PC-9 (cell line): ENCODE data around the gene LRRN4CL. TPM values are rescaled to one million over a fixed set of nuclear protein-coding genes. Genes with fewer than 3 reads are reported as not detected.

Experiments
- BruUV-seq: library from RNA; stranded (reverse); fragments of 400-500 nt; replicated peaks from 2 replicates; lab custom pipeline; 2021; lab: Mats Ljungman, UMichigan
- CTCF ChIA-PET: fragments of 300-600 bp; sonication (Branson Sonifier 250); formaldehyde crosslinking; loops from one replicate; lab custom pipeline; 2022; ENCODE audit warnings: antibody characterized with exemption; lab: Charles Lee
- POLR2A ChIA-PET: fragments of 300-600 bp; sonication (Branson Sonifier 250); formaldehyde crosslinking; loops from one replicate; lab custom pipeline; 2022; ENCODE audit warnings: antibody characterized with exemption; ENCODE audit not compliant: unreplicated experiment; lab: Charles Lee
- DNase-seq, 2 experiments: peaks; one replicate each; pipeline versions ENCODE4 v3.0.0 to v3.0.0-alpha.2; 2015 to 2022; ENCODE audit warnings: mixed read lengths in 1 of 2
- H2AFZ ChIP-seq: fragments of 200-600 bp; sonication (generic); 2 replicates; pipeline ENCODE4 v1.8.1; 2017; ENCODE audit warnings: antibody characterized with exemption
- H3F3A ChIP-seq: fragments of 200-600 bp; sonication (generic); 2 replicates; pipeline ENCODE4 v1.8.1; 2017; ENCODE audit warnings: antibody characterized with exemption, mild to moderate bottlenecking, low read depth; ENCODE audit not compliant: insufficient read depth
- H3K27ac ChIP-seq: fragments of 200-600 bp; sonication (generic); 2 replicates; pipeline ENCODE4 v1.6.1; 2016; ENCODE audit warnings: mixed run types
- H3K27me3 ChIP-seq: fragments of 200-600 bp; sonication (generic); 2 replicates; pipeline ENCODE4 v1.6.1; 2016; ENCODE audit warnings: low read depth, mixed run types; ENCODE audit not compliant: insufficient read depth
- H3K36me3 ChIP-seq: fragments of 200-600 bp; sonication (generic); 2 replicates; pipeline ENCODE4 v1.6.1; 2016; ENCODE audit warnings: low read depth, mixed run types
- H3K4me1 ChIP-seq: fragments of 200-600 bp; sonication (generic); replicated peaks from 2 replicates; pipeline ENCODE4 v1.6.1; 2016; ENCODE audit warnings: mixed run types; ENCODE audit not compliant: insufficient read depth
- H3K4me2 ChIP-seq: fragments of 200-600 bp; sonication (generic); 2 replicates; pipeline ENCODE4 v1.6.1; 2017; ENCODE audit warnings: mixed run types
- H3K4me3 ChIP-seq: fragments of 200-600 bp; sonication (generic); 2 replicates; pipeline ENCODE4 v1.6.1; 2016; ENCODE audit warnings: mixed run types
- H3K79me2 ChIP-seq: fragments of 200-600 bp; sonication (generic); 2 replicates; pipeline ENCODE4 v1.6.1; 2017; ENCODE audit warnings: low read depth, mixed run types
- H3K9me2 ChIP-seq: fragments of 200-600 bp; sonication (generic); 2 replicates; pipeline ENCODE4 v1.8.1; 2017; ENCODE audit warnings: mild to moderate bottlenecking; ENCODE audit not compliant: insufficient read depth
- H3K9me3 ChIP-seq: fragments of 200-600 bp; sonication (generic); 2 replicates; pipeline ENCODE4 v1.8.1; 2016; ENCODE audit warnings: low read depth; ENCODE audit not compliant: insufficient read depth
- H4K20me1 ChIP-seq: fragments of 200-600 bp; sonication (generic); 2 replicates; pipeline ENCODE4 v1.8.1; 2017; ENCODE audit not compliant: insufficient read depth
- EZH2 ChIP-seq: fragments of 200-600 bp; sonication (generic); IDR thresholded peaks from 2 replicates; pipeline ENCODE4 v1.8.0; 2017; ENCODE audit warnings: antibody characterized with exemption, low read depth
- intact Hi-C: fragments of 100-400 bp; cut with micrococcal nuclease; formaldehyde crosslinking; loops from one replicate; pipeline ENCODE4 v1.10.0; 2022; ENCODE audit not compliant: unreplicated experiment
- total RNA-seq: library from RNA; stranded (reverse); gene quantifications from 2 replicates; pipeline ENCODE4 v1.2.3, GENCODE V29; 2021
- TF ChIP-seq, protein P1 (sequence below): fragments of 200-600 bp; sonication (generic); conservative IDR thresholded peaks from 2 replicates; pipeline ENCODE4 v1.6.1; 2017; ENCODE audit warnings: mixed run types, antibody characterized with exemption, mild to moderate bottlenecking, moderate library complexity

Gene LRRN4CL
- total RNA-seq, 1 experiment from 2014 or later = 1.3 TPM

DNA sequence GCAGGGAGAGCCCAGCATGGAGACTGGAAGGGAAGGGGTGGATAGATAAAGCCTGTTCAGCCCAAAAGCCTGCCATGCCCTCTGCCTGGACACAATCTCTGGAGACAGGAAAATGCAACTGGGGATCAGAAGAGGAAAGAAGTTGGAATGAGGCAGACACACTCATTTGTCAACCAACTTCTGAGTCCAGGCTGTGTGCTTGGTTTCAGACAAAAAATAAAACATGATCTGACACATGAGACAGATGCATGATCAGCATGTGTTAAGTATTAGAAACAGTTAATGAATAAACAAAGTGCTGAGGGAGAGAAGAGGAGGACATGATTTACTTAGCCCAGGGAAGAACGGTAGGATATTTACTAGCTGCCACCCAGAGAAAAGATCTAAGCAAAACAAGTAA is 839 bp downstream of the LRRN4CL start:
- intact Hi-C loops = no loop called here
- Histone ChIP-seq H3K27me3 (no peaks in the 10 kb centered on the region), H3K9me3 (no peaks in the 10 kb centered on the region), H3K4me2 (no peak overlapping the region), H3K27ac (no peak overlapping the region), H3K9me2 (no peaks in the 10 kb centered on the region), H3F3A (peaks cover 19% of the 10 kb centered on the region), H2AFZ (no peak overlapping the region), H4K20me1 (no peaks in the 10 kb centered on the region), H3K36me3 (0 out of 2 replicates have a peak, but pooled peaks cover 12% of the 10 kb centered on the region), H3K4me1 (no peaks in the 10 kb centered on the region), H3K79me2 (no peaks in the 10 kb centered on the region), H3K4me3 (no peak overlapping the region)
- TF ChIP-seq, protein P1, sequence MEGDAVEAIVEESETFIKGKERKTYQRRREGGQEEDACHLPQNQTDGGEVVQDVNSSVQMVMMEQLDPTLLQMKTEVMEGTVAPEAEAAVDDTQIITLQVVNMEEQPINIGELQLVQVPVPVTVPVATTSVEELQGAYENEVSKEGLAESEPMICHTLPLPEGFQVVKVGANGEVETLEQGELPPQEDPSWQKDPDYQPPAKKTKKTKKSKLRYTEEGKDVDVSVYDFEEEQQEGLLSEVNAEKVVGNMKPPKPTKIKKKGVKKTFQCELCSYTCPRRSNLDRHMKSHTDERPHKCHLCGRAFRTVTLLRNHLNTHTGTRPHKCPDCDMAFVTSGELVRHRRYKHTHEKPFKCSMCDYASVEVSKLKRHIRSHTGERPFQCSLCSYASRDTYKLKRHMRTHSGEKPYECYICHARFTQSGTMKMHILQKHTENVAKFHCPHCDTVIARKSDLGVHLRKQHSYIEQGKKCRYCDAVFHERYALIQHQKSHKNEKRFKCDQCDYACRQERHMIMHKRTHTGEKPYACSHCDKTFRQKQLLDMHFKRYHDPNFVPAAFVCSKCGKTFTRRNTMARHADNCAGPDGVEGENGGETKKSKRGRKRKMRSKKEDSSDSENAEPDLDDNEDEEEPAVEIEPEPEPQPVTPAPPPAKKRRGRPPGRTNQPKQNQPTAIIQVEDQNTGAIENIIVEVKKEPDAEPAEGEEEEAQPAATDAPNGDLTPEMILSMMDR = no peak
- TF ChIP-seq EZH2 = no peak
- BruUV-seq = no TSS peak
- POLR2A ChIA-PET = no interaction called here
- CTCF ChIA-PET = no interaction called here
- DNase-seq = no peak

DNA sequence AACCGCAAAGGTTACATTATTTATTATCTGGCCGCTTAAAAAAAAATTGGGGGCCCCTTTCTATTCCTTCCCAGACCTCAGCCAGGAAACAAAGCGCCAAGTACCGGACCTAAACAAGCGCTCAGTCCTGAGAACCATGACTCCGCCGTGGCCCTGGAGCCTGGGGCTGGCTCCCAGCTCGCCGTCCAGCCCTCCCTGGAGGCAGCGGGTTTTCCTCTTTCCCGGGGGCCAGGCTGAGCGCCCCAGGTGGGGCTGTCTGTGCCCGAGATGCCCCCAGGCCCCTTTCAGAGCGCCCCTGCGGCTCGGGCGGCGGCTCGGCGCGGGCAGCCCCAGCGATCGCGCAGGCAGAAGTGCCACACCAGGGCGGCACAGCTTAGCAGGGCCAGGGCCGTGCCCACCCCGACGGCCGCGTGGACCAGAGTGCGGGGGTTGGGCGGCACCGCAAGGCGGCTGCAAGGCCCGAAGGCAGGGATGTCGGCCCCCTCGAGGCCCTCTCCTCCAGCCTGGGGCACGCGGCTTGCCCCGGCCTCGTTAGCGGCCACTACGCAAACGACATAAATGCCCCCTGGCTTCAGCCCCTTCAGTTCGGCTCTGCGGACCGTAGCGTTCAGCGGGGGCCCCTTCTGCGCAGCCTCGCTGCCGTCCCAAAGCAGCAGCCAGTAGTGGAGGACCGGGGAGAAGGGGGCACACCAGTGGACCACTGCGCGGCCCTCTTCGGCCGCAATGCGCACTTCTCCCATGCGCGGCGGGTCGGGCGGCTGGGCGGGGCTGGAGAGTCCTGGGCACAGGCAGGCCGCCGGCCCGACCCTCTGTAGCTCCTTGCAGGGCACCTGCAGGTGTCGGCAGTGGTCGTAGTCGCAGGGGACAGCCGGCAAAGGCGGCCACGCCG is 1.6 kb downstream of the LRRN4CL start:
- CTCF ChIA-PET = no interaction called here
- Histone ChIP-seq H3K9me3 (no peaks in the 10 kb centered on the region), H2AFZ (no peak overlapping the region), H3K79me2 (no peaks in the 10 kb centered on the region), H3K4me2 (no peak overlapping the region), H3K27me3 (no peaks in the 10 kb centered on the region), H3K36me3 (0 out of 2 replicates have a peak, but pooled peaks cover 6% of the 10 kb centered on the region), H3K4me3 (no peak overlapping the region), H3K9me2 (no peaks in the 10 kb centered on the region), H3F3A (peaks cover 19% of the 10 kb centered on the region), H4K20me1 (no peaks in the 10 kb centered on the region), H3K27ac (no peak overlapping the region), H3K4me1 (no peaks in the 10 kb centered on the region)
- no peak for TF ChIP-seq EZH2
- TF ChIP-seq, protein P1 = no peak
- POLR2A ChIA-PET = no interaction called here
- intact Hi-C loops = no loop called here
- DNase-seq = no peak
- no TSS peak for BruUV-seq

- Histone ChIP-seq H3K27ac (no peak overlapping the region), H3K79me2 (peaks cover 14% of the 10 kb centered on the region), H2AFZ (no peak overlapping the region), H3K4me1 (peaks cover 21% of the 10 kb centered on the region), H3K4me2 (no peak overlapping the region), H3F3A (peaks cover 29% of the 10 kb centered on the region), H3K36me3 (0 out of 2 replicates have a peak, but pooled peaks cover 5% of the 10 kb centered on the region), H3K9me3 (no peaks in the 10 kb centered on the region), H4K20me1 (no peaks in the 10 kb centered on the region), H3K27me3 (no peaks in the 10 kb centered on the region), H3K4me3 (no peak overlapping the region), H3K9me2 (no peaks in the 10 kb centered on the region)
- ChIA-PET CTCF (no interaction called here), POLR2A (no interaction called here)
- intact Hi-C loops = no loop called here
- TF ChIP-seq, protein P1 = no peak
- no peak for TF ChIP-seq EZH2
- BruUV-seq = no TSS peak
- no peak for DNase-seq
These were observed 6.8 kb downstream of the LRRN4CL start for GRCh38 chr11:62682518-62682917.
